SK-N-SH (cell line): ENCODE data around the gene ADGRA1.
A peak's percentile ranks its signal among the peaks of the same experiment; 100 is the strongest.

ENCODE experiments used
- CHD2 ChIP-seq: fragments of 150-350 bp; IDR thresholded peaks from 2 replicates; pipeline ENCODE4 v1.6.1; 2018; ENCODE audit warnings: low read length; ENCODE audit not compliant: partially characterized antibody
- EP300 ChIP-seq, 2 experiments: IDR thresholded peaks; 2 replicates each; pipeline versions ENCODE4 v1.4.0 to v1.6.1; 2012; ENCODE audit warnings: borderline replicate concordance in 1 of 2, low read depth in 1 of 2, low read length in 1 of 2
- FOSL2 ChIP-seq: IDR thresholded peaks from 2 replicates; pipeline ENCODE4 v1.4.0; 2012; ENCODE audit warnings: low read depth, mild to moderate bottlenecking, moderate library complexity, borderline replicate concordance
- FOXJ3 ChIP-seq: sonication (generic); formaldehyde crosslinking; IDR thresholded peaks from 2 replicates; pipeline ENCODE4 v1.5.1; 2020; ENCODE audit warnings: mild to moderate bottlenecking, missing genetic modification reagents
- GABPA ChIP-seq: IDR thresholded peaks from 2 replicates; pipeline ENCODE4 v1.4.0; 2012; ENCODE audit warnings: low read depth, mild to moderate bottlenecking
- JUND ChIP-seq: IDR thresholded peaks from 2 replicates; pipeline ENCODE4 v1.4.0; 2012
- MEF2A ChIP-seq: IDR thresholded peaks from 2 replicates; pipeline ENCODE4 v1.4.0; 2012; ENCODE audit warnings: low read depth, borderline replicate concordance
- NFIC ChIP-seq: IDR thresholded peaks from 2 replicates; pipeline ENCODE4 v1.4.0; 2012; ENCODE audit warnings: borderline replicate concordance
- POLR2AphosphoS5 ChIP-seq: IDR thresholded peaks from 2 replicates; pipeline ENCODE4 v1.6.1; 2012; ENCODE audit warnings: low read depth, low read length
- RCOR1 ChIP-seq: fragments of 150-350 bp; IDR thresholded peaks from 2 replicates; pipeline ENCODE4 v1.6.1; 2017; ENCODE audit warnings: antibody characterized with exemption, low read length
- TEAD4 ChIP-seq: IDR thresholded peaks from 2 replicates; pipeline ENCODE4 v1.4.0; 2012; ENCODE audit warnings: mild to moderate bottlenecking, borderline replicate concordance; ENCODE audit not compliant: insufficient read depth
- YY1 ChIP-seq: IDR thresholded peaks from 2 replicates; pipeline ENCODE4 v1.4.0; 2012; ENCODE audit warnings: low read depth, mild to moderate bottlenecking
- TF ChIP-seq, protein P1 (sequence below): fragments of 200-600 bp; sonication (generic); IDR thresholded peaks from 2 replicates; pipeline ENCODE4 v1.6.1; 2017; ENCODE audit warnings: antibody characterized with exemption, mild to moderate bottlenecking, moderate library complexity
- TF ChIP-seq, protein P2 (sequence below): fragments of 150-350 bp; IDR thresholded peaks from 2 replicates; pipeline ENCODE4 v1.6.1; 2016; ENCODE audit warnings: mild to moderate bottlenecking, low read depth, low read length

DNA sequence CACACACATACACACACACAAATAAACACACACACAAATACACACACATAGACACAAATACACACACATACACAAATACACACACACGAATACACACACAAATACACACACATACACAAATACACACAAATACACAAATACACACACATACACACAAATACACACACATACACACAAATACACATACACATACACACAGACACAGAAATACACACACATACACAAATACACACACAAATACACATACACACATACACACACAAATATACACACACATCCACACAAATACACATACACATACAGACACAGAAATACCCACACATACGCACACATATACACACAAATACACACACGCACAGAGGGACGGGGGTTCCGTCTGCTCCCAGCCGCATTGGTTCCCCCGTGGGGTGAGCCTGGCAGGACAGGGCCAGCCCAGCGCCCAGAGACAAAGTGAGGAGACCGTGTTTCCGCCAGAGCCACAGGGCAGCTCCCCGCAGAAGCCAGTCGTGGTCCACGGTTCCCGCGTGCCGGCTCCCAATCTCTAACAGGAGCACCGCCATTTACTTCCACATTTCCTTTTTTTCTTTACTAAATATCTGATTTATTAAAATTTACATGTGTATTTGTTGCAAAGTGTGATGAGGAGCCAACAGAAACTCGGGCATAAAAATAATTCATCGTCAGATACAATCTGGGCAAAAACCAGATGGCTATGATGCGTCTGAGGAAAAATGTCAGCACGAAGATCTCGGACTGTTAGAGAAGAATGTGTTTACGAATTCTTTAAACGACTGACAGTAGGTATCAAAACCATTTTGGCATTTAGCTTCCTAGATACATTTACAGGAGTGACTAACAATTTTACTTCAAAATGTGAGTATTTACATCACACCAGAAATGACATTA is 69.2 kb downstream of the ADGRA1 start:
- TF ChIP-seq FOSL2 (no peak), CHD2 (no peak), EP300 (IDR thresholded peaks at IDR 0.05; ENCODE audit: borderline replicate concordance in 1 of 2, low read depth in 1 of 2, low read length in 1 of 2) (peak; percentile 37 to 52; a peak in 1 of 4 replicates), RCOR1 (no peak), FOXJ3 (CRISPR knock-in tag) (no peak), GABPA (no peak), NFIC (no peak), TEAD4 (no peak), POLR2AphosphoS5 (peak; percentile 21; the same call in 1 of the 2 replicates), YY1 (no peak), JUND (no peak; the same call in 1 of the 2 replicates), MEF2A (no peak)
- TF ChIP-seq, protein P1, sequence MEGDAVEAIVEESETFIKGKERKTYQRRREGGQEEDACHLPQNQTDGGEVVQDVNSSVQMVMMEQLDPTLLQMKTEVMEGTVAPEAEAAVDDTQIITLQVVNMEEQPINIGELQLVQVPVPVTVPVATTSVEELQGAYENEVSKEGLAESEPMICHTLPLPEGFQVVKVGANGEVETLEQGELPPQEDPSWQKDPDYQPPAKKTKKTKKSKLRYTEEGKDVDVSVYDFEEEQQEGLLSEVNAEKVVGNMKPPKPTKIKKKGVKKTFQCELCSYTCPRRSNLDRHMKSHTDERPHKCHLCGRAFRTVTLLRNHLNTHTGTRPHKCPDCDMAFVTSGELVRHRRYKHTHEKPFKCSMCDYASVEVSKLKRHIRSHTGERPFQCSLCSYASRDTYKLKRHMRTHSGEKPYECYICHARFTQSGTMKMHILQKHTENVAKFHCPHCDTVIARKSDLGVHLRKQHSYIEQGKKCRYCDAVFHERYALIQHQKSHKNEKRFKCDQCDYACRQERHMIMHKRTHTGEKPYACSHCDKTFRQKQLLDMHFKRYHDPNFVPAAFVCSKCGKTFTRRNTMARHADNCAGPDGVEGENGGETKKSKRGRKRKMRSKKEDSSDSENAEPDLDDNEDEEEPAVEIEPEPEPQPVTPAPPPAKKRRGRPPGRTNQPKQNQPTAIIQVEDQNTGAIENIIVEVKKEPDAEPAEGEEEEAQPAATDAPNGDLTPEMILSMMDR = no peak
- TF ChIP-seq, protein P2, sequence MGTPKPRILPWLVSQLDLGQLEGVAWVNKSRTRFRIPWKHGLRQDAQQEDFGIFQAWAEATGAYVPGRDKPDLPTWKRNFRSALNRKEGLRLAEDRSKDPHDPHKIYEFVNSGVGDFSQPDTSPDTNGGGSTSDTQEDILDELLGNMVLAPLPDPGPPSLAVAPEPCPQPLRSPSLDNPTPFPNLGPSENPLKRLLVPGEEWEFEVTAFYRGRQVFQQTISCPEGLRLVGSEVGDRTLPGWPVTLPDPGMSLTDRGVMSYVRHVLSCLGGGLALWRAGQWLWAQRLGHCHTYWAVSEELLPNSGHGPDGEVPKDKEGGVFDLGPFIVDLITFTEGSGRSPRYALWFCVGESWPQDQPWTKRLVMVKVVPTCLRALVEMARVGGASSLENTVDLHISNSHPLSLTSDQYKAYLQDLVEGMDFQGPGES = no peak
